Fibroblast of pulmonary artery (primary cell): ENCODE results near the gene PALLD.

Experiments used
- DNase-seq: peaks from one replicate; pipeline ENCODE4 v3.0.0-alpha.2; 2010; ENCODE audit warnings: low read depth
- H3K4me3 ChIP-seq: replicated peaks from 2 replicates; pipeline ENCODE4 v1.5.1; 2011; ENCODE audit warnings: low read depth, mild to moderate bottlenecking, control low read depth, low read length, moderate library complexity
- TF ChIP-seq, protein P1 (sequence below): IDR thresholded peaks from 2 replicates; pipeline ENCODE4 v1.5.1; 2011; ENCODE audit warnings: mild to moderate bottlenecking, control low read depth, low read length, inconsistent platforms; ENCODE audit errors: missing control alignments

Gene PALLD

DNA sequence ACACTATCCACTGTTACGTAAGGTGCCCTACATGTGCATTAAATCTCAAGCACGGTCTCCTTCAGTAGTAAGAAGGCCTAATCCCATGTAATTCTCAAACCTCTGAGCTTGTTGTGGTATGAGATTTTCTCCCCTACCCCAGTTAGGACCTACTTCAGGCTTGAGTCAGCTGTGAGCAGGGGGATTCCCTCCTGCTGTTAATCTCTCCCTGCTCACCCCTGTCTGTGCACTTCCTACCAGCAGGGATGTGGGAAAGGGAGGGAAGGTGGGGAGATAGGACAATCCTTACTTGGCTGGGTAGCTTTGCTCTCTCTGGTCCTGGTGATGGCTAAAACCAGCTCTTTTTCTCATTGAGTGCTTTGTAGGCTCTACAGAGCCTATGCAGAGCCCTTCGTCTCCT is 60.8 kb downstream of the PALLD start:
- TF ChIP-seq, protein P1, sequence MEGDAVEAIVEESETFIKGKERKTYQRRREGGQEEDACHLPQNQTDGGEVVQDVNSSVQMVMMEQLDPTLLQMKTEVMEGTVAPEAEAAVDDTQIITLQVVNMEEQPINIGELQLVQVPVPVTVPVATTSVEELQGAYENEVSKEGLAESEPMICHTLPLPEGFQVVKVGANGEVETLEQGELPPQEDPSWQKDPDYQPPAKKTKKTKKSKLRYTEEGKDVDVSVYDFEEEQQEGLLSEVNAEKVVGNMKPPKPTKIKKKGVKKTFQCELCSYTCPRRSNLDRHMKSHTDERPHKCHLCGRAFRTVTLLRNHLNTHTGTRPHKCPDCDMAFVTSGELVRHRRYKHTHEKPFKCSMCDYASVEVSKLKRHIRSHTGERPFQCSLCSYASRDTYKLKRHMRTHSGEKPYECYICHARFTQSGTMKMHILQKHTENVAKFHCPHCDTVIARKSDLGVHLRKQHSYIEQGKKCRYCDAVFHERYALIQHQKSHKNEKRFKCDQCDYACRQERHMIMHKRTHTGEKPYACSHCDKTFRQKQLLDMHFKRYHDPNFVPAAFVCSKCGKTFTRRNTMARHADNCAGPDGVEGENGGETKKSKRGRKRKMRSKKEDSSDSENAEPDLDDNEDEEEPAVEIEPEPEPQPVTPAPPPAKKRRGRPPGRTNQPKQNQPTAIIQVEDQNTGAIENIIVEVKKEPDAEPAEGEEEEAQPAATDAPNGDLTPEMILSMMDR: no peak
- DNase-seq: no peak
- no peak overlapping the region for H3K4me3 ChIP-seq

DNA sequence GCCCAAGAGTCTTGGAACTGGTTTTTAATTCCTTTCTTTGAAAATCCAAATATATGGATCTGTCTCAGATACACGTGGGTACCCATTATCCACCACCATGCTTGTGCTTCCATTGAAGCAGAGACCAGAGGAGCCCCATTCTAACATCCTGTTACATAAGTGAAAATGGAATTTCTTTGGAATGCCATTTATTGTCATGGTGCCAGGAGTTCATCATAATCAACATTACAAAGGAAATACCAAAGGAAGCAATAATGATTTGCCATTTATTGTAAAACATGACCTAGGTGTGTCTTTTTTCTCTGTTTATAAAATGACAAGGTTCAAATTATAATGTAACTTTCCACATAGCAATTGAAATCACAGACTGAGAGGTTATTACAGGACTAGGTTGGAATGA is 61.7 kb downstream of the PALLD start:
- H3K4me3 ChIP-seq: no peak overlapping the region
- DNase-seq: peak; percentile 83
- TF ChIP-seq, protein P1: no peak

DNA sequence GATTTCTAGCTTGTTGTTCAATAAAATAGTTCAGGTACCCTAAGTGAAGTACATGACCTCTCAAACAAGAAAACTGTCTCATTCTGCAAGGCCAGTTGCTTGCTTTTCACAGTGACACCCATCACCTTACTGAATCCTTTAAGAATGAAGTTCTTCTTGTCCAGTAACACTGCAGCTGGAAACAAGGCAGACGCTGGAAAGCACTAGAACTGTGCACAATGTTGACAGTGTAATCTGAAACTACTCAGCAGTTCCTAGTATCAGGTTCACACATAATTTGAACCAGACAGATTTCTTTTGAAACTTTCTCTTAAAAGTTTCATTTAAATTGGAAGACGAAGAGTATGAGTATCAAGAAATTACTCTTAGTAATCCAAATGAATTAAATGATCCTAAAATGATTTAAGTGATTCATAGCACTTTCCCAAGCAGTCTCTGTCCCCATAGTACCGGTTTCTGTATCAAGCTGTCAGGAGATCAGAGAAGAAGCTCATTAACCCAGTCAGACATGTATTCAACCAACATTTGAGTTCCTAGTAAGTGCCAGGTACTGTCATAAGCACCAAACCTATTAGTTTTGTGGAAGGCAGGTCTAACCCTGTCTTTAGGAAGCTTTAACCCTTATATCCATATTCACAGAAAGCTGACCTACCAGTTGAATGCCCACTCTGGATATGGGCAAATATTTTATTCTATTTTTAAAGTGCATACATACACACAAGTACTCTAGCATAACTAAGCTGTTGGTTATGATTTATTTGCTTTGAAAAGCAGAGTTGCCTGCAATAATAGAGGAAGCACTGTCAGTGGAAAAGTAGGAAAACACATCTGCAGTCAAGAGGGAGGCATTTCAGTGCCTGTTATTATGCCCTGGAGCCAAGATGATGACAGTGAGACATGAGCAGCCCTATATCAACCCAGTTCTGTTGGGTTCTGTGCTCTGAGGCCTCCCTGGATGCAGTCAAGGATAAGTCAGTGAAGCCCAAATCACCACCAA is 63.6 kb downstream of the PALLD start:
- DNase-seq: no peak
- H3K4me3 ChIP-seq: no peak overlapping the region
- TF ChIP-seq, protein P1: no peak

DNA sequence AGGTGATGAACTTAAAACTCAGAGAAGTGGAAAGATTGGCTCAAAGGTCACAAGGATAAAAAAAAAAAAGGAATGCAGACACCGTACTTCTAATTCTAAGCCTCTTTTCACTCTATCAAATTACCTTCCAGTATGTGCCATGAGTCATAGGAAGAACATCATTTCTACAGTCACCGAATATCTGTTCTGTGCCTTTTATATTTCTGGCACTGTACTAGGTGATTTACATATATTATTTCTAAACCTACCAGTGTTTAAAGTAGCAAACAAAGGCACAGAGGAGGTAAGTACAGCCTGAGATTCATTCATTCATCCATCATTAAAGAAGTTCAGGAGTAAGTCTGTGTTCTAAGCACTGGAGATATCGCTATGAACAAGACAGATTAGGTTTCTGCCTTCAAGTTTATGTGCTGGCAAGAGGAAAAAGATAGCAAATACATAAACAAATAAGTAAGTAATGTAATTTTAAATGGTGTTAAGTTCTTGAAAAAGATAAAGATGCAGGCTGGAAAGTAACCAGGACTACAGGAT is 65.3 kb downstream of the PALLD start:
- no peak overlapping the region for H3K4me3 ChIP-seq
- TF ChIP-seq, protein P1: no peak
- DNase-seq: no peak

DNA sequence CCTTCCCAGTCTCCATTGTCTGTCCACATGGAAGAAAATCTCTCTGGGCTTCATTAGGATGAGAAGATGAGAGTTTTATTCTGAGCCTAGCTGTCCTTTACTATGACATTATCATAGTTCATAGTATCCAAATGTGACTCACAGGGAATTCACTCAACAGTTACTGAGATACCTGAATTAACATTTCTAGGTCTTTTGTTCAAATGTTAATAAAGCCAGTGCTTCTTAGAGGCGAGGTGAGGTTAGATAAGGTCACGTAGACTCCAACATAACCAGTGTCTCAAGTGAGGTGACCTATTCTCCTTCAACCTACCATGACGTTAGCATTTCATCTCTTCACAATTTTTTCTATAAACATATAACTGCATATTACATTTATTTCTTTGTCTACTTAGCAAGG is 67.2 kb downstream of the PALLD start:
- DNase-seq: no peak
- no peak overlapping the region for H3K4me3 ChIP-seq
- TF ChIP-seq, protein P1: no peak

DNA sequence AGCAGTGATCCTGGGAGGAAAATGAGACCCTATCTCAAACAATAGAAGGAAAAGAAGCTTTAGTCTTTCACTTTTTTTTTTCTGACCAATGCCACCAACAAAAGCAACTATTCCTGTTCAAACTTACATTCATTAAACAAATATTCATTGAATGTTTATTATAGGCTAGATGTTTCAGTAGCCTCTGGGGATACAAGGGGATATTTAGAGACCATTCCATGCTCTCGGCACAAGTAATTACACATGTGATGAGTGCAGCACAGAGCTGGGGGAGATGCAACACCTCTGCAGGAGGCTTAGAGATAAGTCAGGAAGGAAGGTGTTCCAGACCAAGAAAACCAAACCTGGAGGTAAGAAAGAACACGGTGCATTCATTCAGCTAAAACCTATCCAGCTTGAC is 68.3 kb downstream of the PALLD start:
- H3K4me3 ChIP-seq: no peak overlapping the region
- no peak for DNase-seq
- TF ChIP-seq, protein P1: no peak

DNA sequence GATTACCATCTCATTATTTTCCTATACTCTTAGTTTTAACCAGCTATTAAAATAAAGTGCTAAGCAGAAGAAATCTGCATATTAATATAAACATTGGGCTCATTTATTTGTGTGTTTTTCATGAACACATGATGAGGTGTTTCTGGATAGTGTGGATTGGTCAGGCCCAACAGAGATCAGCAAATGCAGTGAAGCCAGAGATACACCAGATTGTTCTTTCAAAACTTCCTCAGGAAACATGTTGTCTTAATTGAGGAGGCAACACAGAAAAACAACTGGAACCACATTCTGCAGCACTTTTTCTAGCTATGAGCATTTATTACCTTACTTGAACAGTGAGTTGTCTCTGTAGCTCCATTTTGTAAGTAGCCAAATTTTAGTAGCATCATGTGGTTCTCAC is 69.9 kb downstream of the PALLD start:
- no peak for DNase-seq
- TF ChIP-seq, protein P1: no peak
- H3K4me3 ChIP-seq: no peak overlapping the region
